ENCODE results near the gene SNTA1. TPM values are rescaled to one million over a fixed set of nuclear protein-coding genes. Genes with fewer than 3 reads are reported as not detected.
"Not testable (repeated sequence)": the region's sequence is repeated elsewhere in the genome, so short reads cannot be mapped to it uniquely, and the experiment has no call there.

The SNTA1 gene
- polyA plus RNA-seq (2013, experiment 1 of 2; ENCODE audit: insufficient read length): 15.6 TPM
- polyA plus RNA-seq (2013, experiment 2 of 2; ENCODE audit: insufficient read length): 18.0 TPM

- DNase-seq: peak; percentile 76
Measured at GRCh38 chr20:33443512-33444239, at the start of gene SNTA1. Gene SNTA1, minus strand, starts transcription at chr20:33443763. Its CDS starts 143 bp downstream, at chr20:33443620.

GRCh38 chr20:33490934-33491656 lies 47.5 kb upstream of the SNTA1 start:
- no peak for DNase-seq

DNA sequence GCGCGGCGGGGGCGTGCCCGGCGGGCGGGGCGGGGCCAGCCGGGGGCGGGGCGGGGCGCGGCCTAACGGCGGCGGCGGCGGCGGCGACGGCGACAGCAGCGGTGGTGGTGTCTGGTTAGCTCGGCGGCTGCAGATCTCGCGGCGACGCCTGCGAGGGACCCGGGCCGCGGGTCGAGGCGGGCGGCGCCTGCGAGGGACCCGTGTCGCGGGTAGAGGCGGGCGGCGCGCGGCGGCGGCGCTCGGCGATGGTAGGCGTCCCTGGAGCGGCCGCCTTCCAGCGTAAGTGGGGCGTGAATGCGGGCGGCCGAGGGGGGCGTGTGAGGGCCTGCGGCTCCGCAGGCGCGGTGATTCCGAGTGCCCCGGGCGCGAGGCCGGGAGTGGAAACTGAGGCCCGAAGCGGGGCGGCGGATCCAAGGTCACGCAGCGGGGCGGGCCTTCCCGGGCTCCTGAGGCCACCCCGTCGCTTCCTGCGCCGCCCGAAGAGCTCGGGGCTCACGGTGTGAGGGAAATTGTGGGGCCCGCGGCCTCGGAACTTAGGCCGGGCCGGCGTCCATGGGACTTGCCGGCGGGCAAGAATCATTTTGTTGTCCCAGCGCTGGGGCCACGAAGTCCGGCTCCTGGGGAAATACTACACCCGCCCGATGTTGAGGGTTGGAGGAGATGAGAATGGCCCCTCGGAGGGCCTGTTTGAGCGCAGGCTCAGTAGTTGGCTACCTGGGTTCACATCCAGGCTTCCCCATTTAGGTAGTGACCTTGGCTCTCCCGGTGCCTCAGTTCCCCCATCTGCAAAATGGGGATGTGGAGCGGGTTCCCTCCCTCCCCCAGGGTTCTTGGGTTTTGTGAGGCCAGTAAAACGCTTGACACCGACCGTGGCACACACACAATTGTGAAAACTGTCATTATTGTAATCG lies 46.7 kb upstream of the SNTA1 start, which contains the start of gene CBFA2T2:
Gene CBFA2T2, plus strand, starts transcription at position 74 of the 911 bp plus-strand sequence. Its CDS starts 172 bp downstream, at position 246.
- DNase-seq: peak; percentile 67

DNA sequence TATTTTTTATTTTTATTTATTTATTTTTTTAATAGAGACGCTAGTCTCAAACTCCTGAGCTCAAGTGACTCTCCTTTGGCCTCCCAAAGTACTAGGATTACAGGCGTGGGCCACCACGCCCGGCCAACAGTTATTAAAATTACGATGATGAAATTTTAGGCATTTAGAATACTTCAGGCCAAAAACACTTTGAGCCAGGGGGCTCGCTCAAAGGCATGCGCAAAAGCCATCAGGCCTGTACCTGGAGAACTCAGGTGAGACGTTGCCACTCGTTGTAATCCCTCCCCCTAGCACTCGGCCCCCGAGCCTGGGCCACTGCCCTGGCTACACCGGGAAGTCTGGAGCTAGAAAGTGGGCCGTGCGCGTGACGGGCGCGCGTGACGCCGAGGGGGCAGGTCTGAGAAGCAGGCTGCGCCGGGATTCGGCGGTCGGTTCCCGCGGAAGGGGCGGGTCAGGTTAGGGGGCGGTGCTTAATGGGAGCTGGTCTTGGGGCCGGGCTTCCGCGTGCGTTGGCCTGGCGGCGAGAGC lies 46.0 kb upstream of the SNTA1 start:
- DNase-seq: peak; percentile 97

- not testable (repeated sequence) for DNase-seq
Measured at GRCh38 chr20:33488661-33489494, 45.3 kb upstream of the SNTA1 start.

DNA sequence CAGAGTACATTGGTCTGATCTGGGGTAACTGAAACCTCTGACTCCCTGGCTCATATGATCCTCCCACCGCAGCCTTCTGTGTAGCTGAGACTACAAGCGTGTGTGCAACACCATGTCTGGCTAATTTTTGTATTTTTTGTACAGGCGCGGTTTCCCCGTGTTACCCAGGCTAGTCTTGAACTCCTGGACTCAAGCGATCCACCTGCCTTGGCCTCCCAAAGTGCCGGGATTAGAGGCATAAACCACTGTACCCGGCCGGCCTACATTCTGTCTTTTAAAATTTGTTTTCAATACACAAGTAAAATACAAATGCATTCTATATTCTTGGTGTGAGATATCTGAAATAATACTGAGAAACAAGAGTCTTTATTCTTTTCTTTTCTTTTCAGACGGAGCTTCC lies 44.6 kb upstream of the SNTA1 start:
- no peak for DNase-seq

DNA sequence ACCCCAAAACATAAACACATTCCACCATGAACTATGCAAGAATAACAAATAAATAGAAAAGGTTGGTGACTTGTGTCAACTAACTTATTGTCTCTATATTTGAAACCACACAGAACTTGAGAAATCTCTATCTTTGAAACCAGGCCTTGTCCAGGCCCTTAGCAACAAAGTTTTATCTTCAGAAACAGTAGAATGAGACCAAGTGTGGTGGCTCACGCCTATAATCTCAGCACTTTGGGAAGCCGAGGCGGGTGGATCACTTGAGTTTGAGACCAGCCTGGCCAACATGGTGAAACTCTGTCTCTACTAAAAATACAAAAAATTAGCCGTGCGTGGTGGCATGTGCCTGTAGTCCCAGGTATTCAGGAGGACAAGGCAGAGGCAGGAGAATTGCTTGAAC lies 39.6 kb upstream of the SNTA1 start:
- DNase-seq: not testable (repeated sequence)

- no peak for DNase-seq
Measured at GRCh38 chr20:33482581-33482980, 39.0 kb upstream of the SNTA1 start.

DNA sequence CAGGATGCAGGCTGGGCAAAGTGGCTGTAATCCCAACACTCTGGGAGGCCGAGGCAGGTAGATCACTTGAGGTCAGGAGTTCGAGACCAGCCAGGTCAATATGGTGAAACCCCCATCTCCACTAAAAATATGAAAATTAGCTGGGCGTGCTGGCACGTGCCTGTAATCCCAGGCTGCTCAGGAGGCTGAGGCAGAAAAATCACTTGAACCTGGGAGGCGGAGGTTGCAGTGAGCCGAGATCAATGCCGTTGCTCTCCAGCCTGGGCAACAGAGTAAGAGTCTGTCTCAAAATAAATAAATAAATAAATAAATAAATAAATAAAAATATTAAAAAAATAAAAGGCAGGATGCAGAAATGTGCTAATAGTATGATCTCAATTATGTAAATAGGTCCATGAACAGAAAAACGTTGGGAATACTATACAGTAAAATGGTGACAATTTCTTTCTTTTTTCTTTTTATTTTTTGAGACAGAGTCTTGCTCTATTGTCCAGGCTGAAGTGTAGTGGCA lies 37.9 kb upstream of the SNTA1 start:
- DNase-seq: no peak

- DNase-seq: no peak
Measured at GRCh38 chr20:33480048-33480447, 36.5 kb upstream of the SNTA1 start.

- no peak for DNase-seq
Measured at GRCh38 chr20:33477386-33478234, 34.0 kb upstream of the SNTA1 start.

DNA sequence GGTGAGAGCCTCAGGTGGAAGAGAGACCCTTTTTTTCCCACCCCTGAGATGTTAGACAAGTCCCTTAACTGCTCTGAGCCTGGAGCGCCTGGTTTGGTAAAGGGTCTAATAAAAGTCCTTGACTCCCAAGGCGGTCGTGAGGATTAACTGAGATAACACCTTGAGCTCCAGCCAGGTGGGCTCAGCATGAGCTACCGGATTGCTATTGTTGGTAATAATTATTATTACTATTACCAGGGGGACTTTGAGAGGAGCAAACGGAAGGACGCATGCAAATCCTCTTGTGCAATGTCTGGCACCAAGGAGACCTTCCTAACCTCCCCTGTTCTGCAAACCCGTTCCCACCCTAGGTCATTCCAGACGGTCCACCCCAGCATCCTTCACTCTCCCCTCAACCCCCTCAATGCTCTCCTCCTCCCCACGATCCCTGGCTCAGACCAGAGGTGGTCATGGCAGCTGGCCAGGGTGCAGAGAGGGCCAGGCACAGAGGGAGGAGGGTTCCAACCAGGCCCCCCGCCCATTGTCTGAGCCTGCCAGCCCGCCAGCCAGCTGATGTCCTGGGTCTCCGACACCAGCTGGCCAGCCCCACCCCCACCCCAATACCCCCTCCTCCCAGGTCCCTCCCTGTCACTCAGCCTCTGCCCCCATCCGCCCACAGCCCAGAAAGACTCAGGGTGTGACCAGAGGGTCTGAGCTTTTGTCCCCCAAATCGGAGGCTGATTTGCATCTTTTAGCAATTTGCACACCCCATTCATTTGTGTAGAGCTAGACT lies 32.0 kb upstream of the SNTA1 start:
- DNase-seq: no peak

GRCh38 chr20:33474963-33475362 lies 31.4 kb upstream of the SNTA1 start:
- DNase-seq: no peak

DNA sequence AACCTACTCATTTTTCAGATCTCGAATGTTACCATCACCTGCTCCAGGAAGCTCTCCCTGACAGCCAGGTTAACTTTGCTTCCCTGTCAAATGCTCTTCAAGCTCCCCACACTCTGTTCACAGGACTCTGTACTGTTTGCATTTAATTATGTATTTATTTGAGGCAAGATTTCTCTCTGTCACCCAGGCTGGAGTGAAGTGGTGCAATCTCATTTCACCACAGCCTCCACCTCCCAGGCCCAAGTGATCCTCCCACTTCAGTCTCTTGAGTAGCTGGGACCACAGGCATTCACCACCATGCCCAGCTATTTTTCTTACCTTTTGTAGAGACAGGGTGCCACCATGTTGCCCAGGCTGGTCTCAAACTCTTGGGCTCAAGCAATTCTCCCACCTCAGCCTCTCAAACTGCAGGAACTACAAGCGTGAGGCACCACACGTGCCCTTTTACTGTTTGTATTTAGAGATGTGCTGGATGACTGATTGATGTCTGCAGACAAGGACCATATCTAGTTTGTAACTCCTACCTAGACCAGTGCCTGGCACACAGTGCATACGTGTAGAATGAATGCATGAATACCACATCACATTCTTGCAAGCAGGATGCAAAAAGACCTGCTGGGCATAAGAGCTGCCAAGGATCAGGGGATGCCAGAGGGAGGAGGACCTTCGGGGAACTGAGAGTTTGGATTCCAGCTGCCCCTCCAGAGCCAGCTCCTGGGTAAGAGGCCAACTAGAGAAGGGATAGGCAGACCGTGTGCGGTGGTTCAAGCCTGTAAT lies 30.7 kb upstream of the SNTA1 start:
- no peak for DNase-seq

GRCh38 chr20:33472868-33473435 lies 29.4 kb upstream of the SNTA1 start:
- DNase-seq: no peak

GRCh38 chr20:33470866-33471265 lies 27.3 kb upstream of the SNTA1 start:
- no peak for DNase-seq

DNA sequence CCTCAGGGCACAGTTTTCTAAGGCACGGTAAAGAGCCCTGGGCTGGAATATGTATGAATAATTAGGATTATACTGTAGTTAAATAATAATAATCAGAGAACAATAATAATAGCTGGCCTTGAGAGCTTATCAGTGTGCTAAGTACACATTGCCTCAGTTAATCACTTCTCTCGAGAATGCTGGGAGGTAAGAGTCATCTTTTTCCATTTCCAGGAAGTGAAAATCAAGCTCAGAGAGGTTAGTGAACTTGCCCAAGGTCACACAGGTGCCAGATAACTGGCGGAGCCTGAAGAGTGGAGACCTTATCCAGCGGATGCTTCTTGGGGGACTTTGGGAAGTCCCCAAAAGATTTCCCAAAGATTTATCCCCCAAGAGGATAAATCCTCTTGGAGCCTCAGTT lies 26.9 kb upstream of the SNTA1 start:
- DNase-seq: no peak

DNA sequence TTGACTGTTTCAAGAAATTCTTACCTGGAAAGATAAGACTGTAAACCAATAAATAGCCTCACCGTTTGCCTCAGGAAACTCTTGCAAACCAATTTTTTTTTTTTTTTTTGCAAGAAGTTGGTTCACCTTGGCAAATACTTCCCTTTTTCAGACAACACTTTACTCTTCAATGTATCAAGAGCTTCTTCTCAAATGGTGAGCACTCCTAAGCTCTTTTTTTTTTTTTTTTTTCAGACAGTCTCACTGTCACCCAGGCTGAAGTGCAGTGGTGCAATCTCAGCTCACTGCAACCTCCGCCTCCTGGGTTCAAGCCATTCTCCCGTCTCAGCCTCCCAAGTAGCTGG lies 22.7 kb upstream of the SNTA1 start:
- DNase-seq: no peak

Data from fibroblast of skin of abdomen (primary cell).